ENCODE data around the gene PALLD.

GRCh38 chr4:168540503-168541265 is 43.8 kb downstream of the PALLD start:
- TF ChIP-seq CTCF (IDR thresholded peaks at IDR 0.05) (no peak), POLR2A (IDR thresholded peaks at IDR 0.05) (no peak), EP300 (IDR thresholded peaks at IDR 0.05) (no peak)
